OCI-LY1 (cell line): Measurements from ENCODE around the gene LAG3.

Source experiments
- H2AFZ ChIP-seq: fragments of 200-600 bp; sonication (generic), shearing (Covaris generic); 2 replicates; pipeline ENCODE4 v1.6.0; 2014; ENCODE audit warnings: antibody characterized with exemption, mild to moderate bottlenecking, low read length
- H3F3A ChIP-seq: fragments of 200-600 bp; sonication (generic), shearing (Covaris generic); 2 replicates; pipeline ENCODE4 v1.6.0; 2014; ENCODE audit warnings: mild to moderate bottlenecking, antibody characterized with exemption, low read length, moderate library complexity; ENCODE audit not compliant: insufficient read depth
- H3K27ac ChIP-seq: fragments of 200-600 bp; sonication (generic); 2 replicates; pipeline ENCODE4 v1.5.1; 2014; ENCODE audit warnings: low read length, mixed run types, mild to moderate bottlenecking, low read depth; ENCODE audit not compliant: poor library complexity, severe bottlenecking
- H3K27me3 ChIP-seq: fragments of 200-600 bp; sonication (generic); 2 replicates; pipeline ENCODE4 v1.6.0; 2014; ENCODE audit warnings: antibody characterized with exemption, mild to moderate bottlenecking, low read length, moderate library complexity; ENCODE audit not compliant: insufficient read depth
- H3K36me3 ChIP-seq: fragments of 200-600 bp; sonication (generic); 2 replicates; pipeline ENCODE4 v1.6.1; 2014; ENCODE audit warnings: mild to moderate bottlenecking, antibody characterized with exemption, low read length, moderate library complexity, mixed read lengths; ENCODE audit not compliant: insufficient read depth
- H3K4me1 ChIP-seq: fragments of 200-600 bp; sonication (generic); 2 replicates; pipeline ENCODE4 v1.5.1; 2014; ENCODE audit warnings: mild to moderate bottlenecking, low read length, moderate library complexity; ENCODE audit not compliant: insufficient read depth, severe bottlenecking
- H3K4me2 ChIP-seq: fragments of 200-600 bp; sonication (generic), shearing (Covaris generic); 2 replicates; pipeline ENCODE4 v1.6.1; 2014; ENCODE audit warnings: low read length
- H3K4me3 ChIP-seq: fragments of 200-600 bp; sonication (generic); 2 replicates; pipeline ENCODE4 v1.5.1; 2014; ENCODE audit warnings: low read length, low read depth, mild to moderate bottlenecking, mixed read lengths; ENCODE audit not compliant: poor library complexity, severe bottlenecking
- H3K79me2 ChIP-seq: fragments of 200-600 bp; shearing (Covaris generic); 2 replicates; pipeline ENCODE4 v1.6.1; 2016; ENCODE audit warnings: mixed run types, low read length, mixed read lengths; ENCODE audit not compliant: insufficient read depth
- H3K9ac ChIP-seq: fragments of 200-600 bp; sonication (generic), shearing (Covaris generic); 2 replicates; pipeline ENCODE4 v1.6.1; 2014; ENCODE audit warnings: mild to moderate bottlenecking, low read length, mixed read lengths
- H3K9me2 ChIP-seq: fragments of 200-600 bp; sonication (generic), shearing (Covaris generic); 2 replicates; pipeline ENCODE4 v1.6.1; 2014; ENCODE audit warnings: low read depth, mild to moderate bottlenecking, low read length, mixed read lengths
- H3K9me3 ChIP-seq: fragments of 200-600 bp; shearing (Covaris generic); 2 replicates; pipeline ENCODE4 v1.6.1; 2014; ENCODE audit warnings: low read length, mixed read lengths
- H4K20me1 ChIP-seq: fragments of 200-600 bp; sonication (generic), shearing (Covaris generic); 2 replicates; pipeline ENCODE4 v1.6.0; 2016; ENCODE audit warnings: mild to moderate bottlenecking, low read length; ENCODE audit not compliant: insufficient read depth
- CTCF ChIP-seq: fragments of 200-600 bp; sonication (generic), shearing (Covaris generic); IDR thresholded peaks from 2 replicates; pipeline ENCODE4 v1.5.1; 2017; ENCODE audit warnings: mild to moderate bottlenecking, antibody characterized with exemption, low read length, moderate library complexity, mixed read lengths
- EZH2 ChIP-seq: fragments of 200-600 bp; sonication (generic), shearing (Covaris generic); IDR thresholded peaks from 2 replicates; pipeline ENCODE4 v1.8.0; 2017; ENCODE audit warnings: borderline replicate concordance, mixed run types, mild to moderate bottlenecking, antibody characterized with exemption, low read length, moderate library complexity, mixed read lengths

Gene LAG3

GRCh38 chr12:6817662-6818157, 45.4 kb downstream of the LAG3 start:
- H3K4me2 ChIP-seq: no peak overlapping the region
- no peaks in the 10 kb centered on the region for H3K79me2 ChIP-seq
- H3K4me3 ChIP-seq: no peak overlapping the region
- peaks cover 4% of the 10 kb centered on the region; the same call in 1 of the 2 replicates for H3K27me3 ChIP-seq
- H3K9me3 ChIP-seq: no peaks in the 10 kb centered on the region
- no peaks in the 10 kb centered on the region for H3F3A ChIP-seq
- TF ChIP-seq EZH2: no peak
- TF ChIP-seq CTCF: no peak
- no peak overlapping the region for H3K9ac ChIP-seq
- H3K9me2 ChIP-seq: no peaks in the 10 kb centered on the region
- H2AFZ ChIP-seq: no peak overlapping the region
- no peak overlapping the region for H3K27ac ChIP-seq
- H3K36me3 ChIP-seq: no peaks in the 10 kb centered on the region
- no peaks in the 10 kb centered on the region for H4K20me1 ChIP-seq
- peaks cover 3% of the 10 kb centered on the region for H3K4me1 ChIP-seq

GRCh38 chr12:6818222-6818621, 45.9 kb downstream of the LAG3 start:
- no peaks in the 10 kb centered on the region for H3K36me3 ChIP-seq
- no peak overlapping the region for H3K4me3 ChIP-seq

GRCh38 chr12:6818645-6819044, 46.3 kb downstream of the LAG3 start:
- Histone ChIP-seq H3K4me3 (no peak overlapping the region), H3K9me2 (no peaks in the 10 kb centered on the region), H3K4me1 (no peaks in the 10 kb centered on the region), H3K9ac (no peak overlapping the region), H4K20me1 (no peaks in the 10 kb centered on the region), H2AFZ (no peak overlapping the region), H3K9me3 (no peaks in the 10 kb centered on the region), H3F3A (no peaks in the 10 kb centered on the region), H3K27me3 (peaks cover 4% of the 10 kb centered on the region; the same call in 1 of the 2 replicates), H3K79me2 (no peaks in the 10 kb centered on the region), H3K36me3 (no peaks in the 10 kb centered on the region), H3K4me2 (no peak overlapping the region), H3K27ac (no peak overlapping the region)
- TF ChIP-seq CTCF (no peak), EZH2 (no peak)

More at GRCh38 chr12:6818222-6818621, 45.9 kb downstream of the LAG3 start:
- TF ChIP-seq EZH2 (no peak), CTCF (no peak)
- Histone ChIP-seq H3K79me2 (no peaks in the 10 kb centered on the region), H3K27ac (no peak overlapping the region), H3K4me2 (no peak overlapping the region), H3K27me3 (peaks cover 4% of the 10 kb centered on the region; the same call in 1 of the 2 replicates), H4K20me1 (no peaks in the 10 kb centered on the region), H3K4me1 (no peaks in the 10 kb centered on the region), H3K9me3 (no peaks in the 10 kb centered on the region), H3K9ac (no peak overlapping the region), H3K9me2 (no peaks in the 10 kb centered on the region), H3F3A (no peaks in the 10 kb centered on the region), H2AFZ (no peak overlapping the region)
